Osteocyte (in vitro differentiated cells): ENCODE measurements around the gene HEMK1. TPM values are rescaled to one million over a fixed set of nuclear protein-coding genes. Genes with fewer than 3 reads are reported as not detected.

ENCODE experiments used
- DNase-seq: peaks from one replicate; pipeline ENCODE4 v3.0.0; 2021; ENCODE audit warnings: mixed read lengths; ENCODE audit not compliant: unreplicated experiment; ENCODE audit errors: extremely low spot score
- H3K27ac Mint-ChIP-seq: one replicate; pipeline ENCODE4 v1.8.0; 2021; ENCODE audit warnings: mild to moderate bottlenecking, mixed read lengths; ENCODE audit not compliant: unreplicated experiment
- H3K27me3 Mint-ChIP-seq: one replicate; pipeline ENCODE4 v1.8.0; 2021; ENCODE audit warnings: mixed read lengths; ENCODE audit not compliant: unreplicated experiment
- H3K36me3 Mint-ChIP-seq: one replicate; pipeline ENCODE4 v1.8.0; 2021; ENCODE audit warnings: mixed read lengths; ENCODE audit not compliant: unreplicated experiment
- H3K4me1 Mint-ChIP-seq: one replicate; pipeline ENCODE4 v1.8.0; 2021; ENCODE audit warnings: mixed read lengths; ENCODE audit not compliant: unreplicated experiment
- H3K4me3 Mint-ChIP-seq: one replicate; pipeline ENCODE4 v1.8.0; 2021; ENCODE audit warnings: mild to moderate bottlenecking, moderate library complexity, mixed read lengths; ENCODE audit not compliant: unreplicated experiment
- H3K9me3 Mint-ChIP-seq: one replicate; pipeline ENCODE4 v1.8.0; 2021; ENCODE audit warnings: mixed read lengths; ENCODE audit not compliant: unreplicated experiment
- CTCF ChIP-seq: fragments of 200-600 bp; sonication (generic); IDR thresholded peaks from 2 replicates; pipeline ENCODE4 v1.5.0; 2021; ENCODE audit warnings: antibody characterized with exemption, mild to moderate bottlenecking, moderate library complexity
- total RNA-seq: library from RNA; stranded (reverse); gene quantifications from 2 replicates; pipeline ENCODE4 v1.2.1, GENCODE V29; 2021

HEMK1 gene
- total RNA-seq, 1 donor from 2014 or later: 23.1 TPM

DNA sequence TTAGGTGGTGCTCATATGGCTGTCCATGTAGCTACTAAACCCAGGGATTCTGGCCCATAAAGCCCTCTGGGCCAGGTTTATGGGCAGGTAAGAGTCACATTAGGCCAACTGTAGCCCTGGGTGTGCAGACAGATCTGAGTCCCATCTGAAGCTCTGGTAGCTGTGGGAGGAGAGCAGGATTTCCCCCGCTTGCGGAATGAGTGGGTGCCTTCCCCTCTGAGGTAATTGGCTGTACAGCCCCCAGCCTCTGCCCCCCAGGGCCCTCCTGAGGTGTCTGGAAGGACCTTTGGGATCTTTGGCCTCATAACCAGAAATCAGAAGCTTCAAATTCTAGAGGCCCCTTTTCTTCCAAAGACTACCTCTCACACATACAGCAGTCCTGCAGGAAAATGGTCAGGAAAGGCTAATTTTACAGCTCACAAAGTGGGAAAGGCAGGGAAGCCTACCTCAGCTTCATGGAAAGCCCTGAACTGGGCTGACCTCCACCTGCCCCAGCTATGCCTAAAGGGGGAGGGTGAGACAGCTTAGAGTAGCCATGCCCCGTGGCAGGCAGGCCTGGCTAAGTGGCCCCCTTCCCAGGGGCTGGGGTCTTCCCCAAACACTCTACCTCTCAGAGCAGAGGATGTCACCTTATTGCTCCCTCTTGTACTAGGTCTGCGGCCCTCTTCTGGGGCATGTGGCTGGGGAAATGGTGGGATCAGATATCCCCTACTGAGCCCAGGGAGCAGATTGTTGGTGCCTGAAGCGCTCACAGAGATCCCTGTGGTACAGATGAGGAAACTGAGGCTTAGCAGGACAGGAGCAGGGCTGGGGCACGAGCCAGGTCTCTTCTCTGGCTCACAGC is 16.8 kb downstream of the HEMK1 start:
- Mint-ChIP-seq H3K27ac (no peak overlapping the region), H3K27me3 (no peaks in the 10 kb centered on the region), H3K4me1 (peaks cover 6% of the 10 kb centered on the region), H3K36me3 (no peaks in the 10 kb centered on the region), H3K4me3 (no peak overlapping the region), H3K9me3 (no peaks in the 10 kb centered on the region)
- TF ChIP-seq CTCF: no peak
- DNase-seq: no peak

- Mint-ChIP-seq H3K9me3 (no peaks in the 10 kb centered on the region), H3K27me3 (no peaks in the 10 kb centered on the region), H3K36me3 (no peaks in the 10 kb centered on the region), H3K4me3 (no peak overlapping the region), H3K27ac (no peak overlapping the region), H3K4me1 (peaks cover 6% of the 10 kb centered on the region)
- no peak for DNase-seq
- no peak for TF ChIP-seq CTCF
Observed at GRCh38 chr3:50586763-50587070, 17.4 kb downstream of the HEMK1 start.

DNA sequence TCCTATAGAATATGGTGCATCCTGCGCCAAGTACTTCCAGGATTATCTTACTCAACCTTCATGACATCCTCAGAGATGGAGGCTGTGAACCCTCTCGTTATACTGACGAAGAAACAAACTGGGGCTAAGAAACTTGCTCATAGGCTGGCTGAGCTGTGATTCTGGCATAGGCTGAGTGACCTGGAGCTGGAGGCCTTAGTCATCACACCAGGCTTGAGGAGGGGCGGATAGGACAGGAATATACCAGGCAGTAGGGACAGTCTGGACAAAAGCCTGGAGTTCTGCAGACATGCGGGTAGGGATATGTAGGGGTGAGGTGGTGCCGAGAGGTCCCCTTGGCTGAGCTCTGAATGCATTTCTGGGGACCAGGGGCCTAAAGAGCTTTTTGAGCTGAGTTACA is 18.1 kb downstream of the HEMK1 start:
- Mint-ChIP-seq H3K4me1 (peaks cover 8% of the 10 kb centered on the region), H3K27ac (no peak overlapping the region), H3K36me3 (no peaks in the 10 kb centered on the region), H3K4me3 (no peak overlapping the region), H3K9me3 (no peaks in the 10 kb centered on the region), H3K27me3 (no peaks in the 10 kb centered on the region)
- no peak for TF ChIP-seq CTCF
- DNase-seq: no peak

GRCh38 chr3:50587806-50588758 is 18.8 kb downstream of the HEMK1 start:
- H3K27me3 Mint-ChIP-seq: no peaks in the 10 kb centered on the region
- no peak for TF ChIP-seq CTCF
- H3K9me3 Mint-ChIP-seq: no peaks in the 10 kb centered on the region
- no peaks in the 10 kb centered on the region for H3K36me3 Mint-ChIP-seq
- DNase-seq: no peak
- peaks cover 9% of the 10 kb centered on the region for H3K4me1 Mint-ChIP-seq
- H3K4me3 Mint-ChIP-seq: no peak overlapping the region
- H3K27ac Mint-ChIP-seq: no peak overlapping the region
